Lung (tissue), 12 donors: ENCODE results near the gene SLC6A2. TPM values are rescaled to one million over a fixed set of nuclear protein-coding genes. Genes with fewer than 3 reads are reported as not detected.

Experiments
- ATAC-seq: fragments of 200-7000 bp; cut with Tn5 transposase; one replicate; pipeline ENCODE4 v1.9.1; 2020; ENCODE audit warnings: moderate number of reproducible peaks; ENCODE audit not compliant: insufficient read depth, low FRiP score
- DNase-seq, 3 donors: peaks; one replicate each; pipeline ENCODE4 v3.0.0-alpha.2; 2013 to 2017
- H3K27ac ChIP-seq, 2 donors: one replicate each; pipeline ENCODE4 v1.5.1; 2013; ENCODE audit warnings: mild to moderate bottlenecking in 2 of 2, moderate library complexity in 2 of 2, control low read depth in 1 of 2, inconsistent platforms in 1 of 2, low read depth in 1 of 2, low read length in 1 of 2
- H3K27me3 ChIP-seq, 3 donors: one replicate each; pipeline ENCODE4 v1.5.1; 2013; ENCODE audit warnings: low read length in 2 of 3; ENCODE audit not compliant: control insufficient read depth in 3 of 3, insufficient read depth in 3 of 3
- H3K36me3 ChIP-seq, 4 donors: one replicate each; pipeline ENCODE4 v1.5.1; 2013; ENCODE audit warnings: low read length in 4 of 4, mild to moderate bottlenecking in 1 of 4, moderate library complexity in 1 of 4; ENCODE audit not compliant: control insufficient read depth in 4 of 4, insufficient read depth in 4 of 4
- H3K4me1 ChIP-seq, 5 donors: one replicate each; pipeline ENCODE4 v1.5.1; 2013; ENCODE audit warnings: low read length in 5 of 5, mild to moderate bottlenecking in 2 of 5, moderate library complexity in 1 of 5; ENCODE audit not compliant: control insufficient read depth in 5 of 5, insufficient read depth in 5 of 5
- H3K4me3 ChIP-seq: one replicate; pipeline ENCODE4 v1.5.1; 2013; ENCODE audit warnings: mild to moderate bottlenecking, control low read depth, moderate library complexity
- H3K9ac ChIP-seq, 2 donors: one replicate each; pipeline ENCODE4 v1.5.1; 2013; ENCODE audit warnings: low read length in 2 of 2, control low read depth in 1 of 2; ENCODE audit not compliant: insufficient read depth in 1 of 2
- H3K9me3 ChIP-seq, 4 donors: one replicate each; pipeline ENCODE4 v1.5.1; 2013; ENCODE audit warnings: low read length in 3 of 4, mild to moderate bottlenecking in 1 of 4, moderate library complexity in 1 of 4; ENCODE audit not compliant: control insufficient read depth in 4 of 4, insufficient read depth in 3 of 4
- WGBS, 2 donors: extraction: QIAGEN DNeasy Blood & Tissue Kit; methylation state at CpG; one replicate each; pipeline ENCODE4 v1.1.7; 2013; 5-methylcytosine and 5-hydroxymethylcytosine counted together
- polyA plus RNA-seq, 2 donors: library from polyadenylated mRNA; stranded (reverse); fragments of 200-250 nt; gene quantifications; one replicate each; pipeline ENCODE4 v1.2.1, GENCODE V29; 2013
- total RNA-seq, 2 donors: library from RNA; depleted of rRNA in 1 of 2; stranded (reverse); fragments of >200 nt in 1 of 2; gene quantifications; one replicate each; pipeline ENCODE4 v1.2.1, GENCODE V29; 2014 to 2021
- TF ChIP-seq, protein P1 (sequence below): IDR thresholded peaks from 2 replicates; pipeline ENCODE4 v1.5.1; 2012; ENCODE audit warnings: mild to moderate bottlenecking; ENCODE audit errors: control extremely low read depth, extremely low read depth
- donor health status: control.
- donor health status: control.
- donor health status: Bipolar disorder and iron deficiency.
- donor health status: healthy.
- donor health status: DM: yes; HTN: yes; CAD: no.

SLC6A2 gene
- total and polyA plus RNA-seq, 4 donors, result 0.02 to 0.26 TPM; not detected in 2

DNA sequence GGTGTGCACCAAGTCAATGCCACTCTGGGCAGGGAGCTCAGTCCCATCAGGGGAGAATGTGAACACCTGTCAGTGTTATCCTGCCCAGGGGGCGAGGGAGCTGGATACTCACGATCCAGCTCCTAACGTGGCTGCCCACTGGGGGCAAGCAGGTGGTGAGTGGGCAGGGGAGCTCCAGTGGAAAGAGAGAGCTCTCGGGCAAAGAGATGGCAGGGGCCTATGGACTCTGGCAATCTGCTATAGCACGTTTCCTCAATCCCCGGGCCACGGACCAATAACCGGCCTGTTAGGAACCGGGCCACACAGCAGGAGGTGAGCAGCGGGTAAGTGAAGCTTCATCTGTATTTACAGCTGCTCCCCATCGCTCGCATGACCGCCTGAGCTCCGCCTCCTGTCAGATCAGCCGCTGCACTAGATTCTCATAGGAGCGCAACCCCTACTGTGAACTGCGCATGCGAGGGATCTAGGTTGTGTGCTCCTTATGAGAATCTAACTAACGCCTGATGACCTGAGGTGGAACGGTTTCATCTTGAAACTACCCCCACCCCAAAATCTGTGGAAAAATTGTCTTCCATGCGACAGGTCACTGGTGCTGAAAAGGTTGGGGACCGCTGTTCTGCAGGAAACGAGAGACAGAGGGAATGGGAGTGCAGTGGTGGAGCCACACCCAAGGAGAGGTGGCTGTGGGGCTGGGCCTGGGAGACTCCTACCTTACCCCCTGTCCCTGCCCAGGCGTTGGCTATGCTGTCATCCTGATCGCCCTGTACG, 15.6 kb downstream of the SLC6A2 start:
- no peak overlapping the region for H3K27ac ChIP-seq
- no peaks in the 10 kb centered on the region for H3K36me3 ChIP-seq
- H3K27me3 ChIP-seq, result no peaks in the 10 kb centered on the region
- H3K4me1 ChIP-seq, result no peaks in the 10 kb centered on the region
- DNase-seq (no peak), ATAC-seq (no peak)
- H3K9ac ChIP-seq, result no peak overlapping the region
- H3K4me3 ChIP-seq, result no peak overlapping the region
- TF ChIP-seq, protein P1, sequence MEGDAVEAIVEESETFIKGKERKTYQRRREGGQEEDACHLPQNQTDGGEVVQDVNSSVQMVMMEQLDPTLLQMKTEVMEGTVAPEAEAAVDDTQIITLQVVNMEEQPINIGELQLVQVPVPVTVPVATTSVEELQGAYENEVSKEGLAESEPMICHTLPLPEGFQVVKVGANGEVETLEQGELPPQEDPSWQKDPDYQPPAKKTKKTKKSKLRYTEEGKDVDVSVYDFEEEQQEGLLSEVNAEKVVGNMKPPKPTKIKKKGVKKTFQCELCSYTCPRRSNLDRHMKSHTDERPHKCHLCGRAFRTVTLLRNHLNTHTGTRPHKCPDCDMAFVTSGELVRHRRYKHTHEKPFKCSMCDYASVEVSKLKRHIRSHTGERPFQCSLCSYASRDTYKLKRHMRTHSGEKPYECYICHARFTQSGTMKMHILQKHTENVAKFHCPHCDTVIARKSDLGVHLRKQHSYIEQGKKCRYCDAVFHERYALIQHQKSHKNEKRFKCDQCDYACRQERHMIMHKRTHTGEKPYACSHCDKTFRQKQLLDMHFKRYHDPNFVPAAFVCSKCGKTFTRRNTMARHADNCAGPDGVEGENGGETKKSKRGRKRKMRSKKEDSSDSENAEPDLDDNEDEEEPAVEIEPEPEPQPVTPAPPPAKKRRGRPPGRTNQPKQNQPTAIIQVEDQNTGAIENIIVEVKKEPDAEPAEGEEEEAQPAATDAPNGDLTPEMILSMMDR, result no peak
- no peaks in the 10 kb centered on the region for H3K9me3 ChIP-seq
- 92% methylated on average over 26 of the region's 26 CpGs for WGBS, 2 donors

DNA sequence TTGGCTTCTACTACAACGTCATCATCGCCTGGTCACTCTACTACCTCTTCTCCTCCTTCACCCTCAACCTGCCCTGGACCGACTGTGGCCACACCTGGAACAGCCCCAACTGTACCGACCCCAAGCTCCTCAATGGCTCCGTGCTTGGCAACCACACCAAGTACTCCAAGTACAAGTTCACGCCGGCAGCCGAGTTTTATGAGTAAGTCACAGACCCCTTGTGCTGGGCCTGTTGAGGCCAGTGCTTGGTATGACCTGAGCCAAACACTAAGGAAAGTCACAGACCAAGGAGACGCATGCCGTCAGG, 16.1 kb downstream of the SLC6A2 start:
- 93 to 98% methylated on average over 10 of the region's 10 CpGs for WGBS, 2 donors
- no peak for ATAC-seq
- Histone ChIP-seq H3K9ac (no peak overlapping the region), H3K27me3 (no peaks in the 10 kb centered on the region), H3K27ac (no peak overlapping the region), H3K4me3 (no peak overlapping the region), H3K4me1 (no peaks in the 10 kb centered on the region), H3K9me3 (no peaks in the 10 kb centered on the region), H3K36me3 (no peaks in the 10 kb centered on the region)
- no peak for DNase-seq
- TF ChIP-seq, protein P1, result no peak

DNA sequence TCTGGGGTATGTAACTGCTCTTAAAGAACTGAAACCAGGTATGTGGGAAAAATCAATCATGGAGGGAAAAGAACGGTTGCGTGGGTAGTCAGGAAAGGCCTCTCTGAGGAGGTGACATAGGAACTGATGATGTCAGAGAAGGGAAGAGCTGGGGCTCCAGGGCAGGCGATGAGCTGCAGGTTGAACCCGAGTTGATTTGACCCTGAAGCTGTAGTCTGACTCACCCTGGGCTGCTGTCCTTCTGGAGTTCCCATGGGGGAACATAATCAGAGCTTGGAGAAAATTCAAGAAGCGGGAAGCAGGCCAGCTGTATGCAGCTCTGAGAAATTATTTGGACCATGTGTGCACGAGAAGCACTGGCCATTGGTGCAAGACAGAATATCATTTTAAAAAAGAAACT, 16.7 kb downstream of the SLC6A2 start:
- no peak for DNase-seq
- H3K27ac ChIP-seq, result no peak overlapping the region
- no peaks in the 10 kb centered on the region for H3K4me1 ChIP-seq
- H3K27me3 ChIP-seq, result no peaks in the 10 kb centered on the region
- TF ChIP-seq, protein P1, result no peak
- 77 to 84% methylated on average over 6 of the region's 6 CpGs for WGBS, 2 donors
- H3K9ac ChIP-seq, result no peak overlapping the region
- H3K36me3 ChIP-seq, result no peaks in the 10 kb centered on the region
- no peak overlapping the region for H3K4me3 ChIP-seq
- no peaks in the 10 kb centered on the region for H3K9me3 ChIP-seq
- ATAC-seq, result no peak
